Mucosa of descending colon (tissue), 3 donors: Measurements from ENCODE around the gene CYTH1. TPM values are rescaled to one million over a fixed set of nuclear protein-coding genes. Genes with fewer than 3 reads are reported as not detected.

Source experiments
- ATAC-seq: fragments of 200-7000 bp; cut with Tn5 transposase; one replicate; pipeline ENCODE4 v1.9.1; 2020; ENCODE audit warnings: mild to moderate bottlenecking, moderate library complexity
- DNase-seq, 3 donors: peaks; one replicate each; pipeline ENCODE4 v3.0.0-alpha.2; 2020
- H3K36me3 ChIP-seq: fragments of 200-600 bp; one replicate; pipeline ENCODE4 v1.8.0; 2021; ENCODE audit warnings: low read depth, mild to moderate bottlenecking
- H3K4me1 ChIP-seq: fragments of 200-600 bp; one replicate; pipeline ENCODE4 v1.8.0; 2021; ENCODE audit warnings: low read depth, mild to moderate bottlenecking
- H3K4me3 ChIP-seq: fragments of 200-600 bp; one replicate; pipeline ENCODE4 v1.8.0; 2021; ENCODE audit warnings: mild to moderate bottlenecking
- H3K9me3 ChIP-seq: fragments of 200-600 bp; one replicate; pipeline ENCODE4 v1.8.0; 2021; ENCODE audit warnings: mild to moderate bottlenecking
- CTCF ChIP-seq: fragments of 200-600 bp; IDR thresholded peaks from one replicate; pipeline ENCODE4 v1.8.0; 2022; ENCODE audit warnings: antibody characterized with exemption, mild to moderate bottlenecking
- intact Hi-C, 2 donors: fragments of 100-400 bp; cut with DNase I in 1 of 2; cut with micrococcal nuclease in 1 of 2; formaldehyde crosslinking; loops; one replicate each; pipeline versions ENCODE4 v1.11.0 to v1.11.1; 2022; cut with DNase I, micrococcal nuclease
- total RNA-seq, 3 donors: library from RNA; stranded (reverse); fragmentation: NEBNext Ultra II Directional in 2 of 3; extraction: Animal tissue kit (Norgen Biotek cat#: 25700) in 2 of 3; gene quantifications; one replicate each; pipeline versions ENCODE4 v1.2.1 to v1.2.4, GENCODE V29; 2021 to 2023
- donor health status: DM: no; HTN: no; CAD: no; lungs with moderate emphysema.
- donor health status: DM: no; HTN: no; CAD: no.
- donor health status: DM: no; HTN: yes; CAD: no.

CYTH1 gene
- total RNA-seq, 3 donors from 2014 or later, result 60.3 to 99.4 (median 91.6) TPM

DNA sequence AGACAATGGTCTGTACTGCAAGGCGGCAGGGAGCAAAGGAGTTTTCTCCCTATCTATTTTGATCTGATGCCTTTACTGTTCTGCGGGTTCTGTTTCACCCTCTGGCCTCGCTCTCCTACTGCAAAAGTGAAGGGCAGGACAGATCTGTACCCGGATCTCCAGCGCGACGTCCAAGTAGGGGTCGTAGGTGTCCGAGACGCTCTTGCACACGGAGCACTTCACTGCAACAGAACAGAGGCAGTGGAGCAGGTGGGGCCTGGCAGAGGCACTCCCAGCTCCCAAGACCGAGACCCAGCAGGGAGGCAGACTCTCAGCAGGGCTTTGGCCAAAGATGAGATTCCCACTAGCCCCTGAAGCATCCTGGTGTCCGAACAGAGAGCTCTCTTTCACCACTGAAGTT lies 38.8 kb upstream of the CYTH1 start:
- Histone ChIP-seq H3K4me3 (no peak overlapping the region), H3K4me1 (no peaks in the 10 kb centered on the region), H3K9me3 (no peaks in the 10 kb centered on the region), H3K36me3 (peaks cover 15% of the 10 kb centered on the region)
- ATAC-seq (no peak), DNase-seq (no peak)
- TF ChIP-seq CTCF, result no peak
- intact Hi-C loops, result no loop called here

- peaks cover 15% of the 10 kb centered on the region for H3K36me3 ChIP-seq
- no peak for TF ChIP-seq CTCF
- no peaks in the 10 kb centered on the region for H3K9me3 ChIP-seq
- no peaks in the 10 kb centered on the region for H3K4me1 ChIP-seq
- intact Hi-C loops, result no loop called here
- H3K4me3 ChIP-seq, result no peak overlapping the region
- ATAC-seq (no peak), DNase-seq (no peak)
Observed at GRCh38 chr17:78819806-78820792, 38.0 kb upstream of the CYTH1 start.

DNA sequence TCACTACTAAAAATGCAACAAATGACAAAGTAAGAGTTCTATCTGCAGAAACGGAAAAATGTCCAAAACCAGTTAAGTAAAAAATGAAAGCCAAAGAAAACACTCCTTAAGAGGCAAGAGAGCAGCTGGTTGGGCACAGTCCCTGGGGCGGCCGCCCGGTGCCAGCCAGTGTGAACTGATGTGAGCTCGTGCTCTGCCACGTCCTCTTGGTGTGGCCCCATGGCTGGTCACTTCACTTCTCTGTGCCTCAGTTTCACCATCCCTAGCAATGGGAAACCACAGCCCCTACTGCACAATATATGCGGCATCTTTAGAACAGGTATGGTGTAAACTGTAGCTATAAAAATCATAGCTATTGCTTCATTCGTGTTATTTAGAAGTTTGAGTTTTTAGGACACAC lies 37.3 kb upstream of the CYTH1 start:
- peaks cover 15% of the 10 kb centered on the region for H3K36me3 ChIP-seq
- H3K4me3 ChIP-seq, result no peak overlapping the region
- no peaks in the 10 kb centered on the region for H3K4me1 ChIP-seq
- H3K9me3 ChIP-seq, result no peaks in the 10 kb centered on the region
- ATAC-seq (no peak), DNase-seq (no peak)
- intact Hi-C loops, result no loop called here
- no peak for TF ChIP-seq CTCF

- ATAC-seq, result peak; percentile 58
- intact Hi-C loops, result no loop called here
Observed at GRCh38 chr17:78818932-78819331, 36.9 kb upstream of the CYTH1 start.

DNA sequence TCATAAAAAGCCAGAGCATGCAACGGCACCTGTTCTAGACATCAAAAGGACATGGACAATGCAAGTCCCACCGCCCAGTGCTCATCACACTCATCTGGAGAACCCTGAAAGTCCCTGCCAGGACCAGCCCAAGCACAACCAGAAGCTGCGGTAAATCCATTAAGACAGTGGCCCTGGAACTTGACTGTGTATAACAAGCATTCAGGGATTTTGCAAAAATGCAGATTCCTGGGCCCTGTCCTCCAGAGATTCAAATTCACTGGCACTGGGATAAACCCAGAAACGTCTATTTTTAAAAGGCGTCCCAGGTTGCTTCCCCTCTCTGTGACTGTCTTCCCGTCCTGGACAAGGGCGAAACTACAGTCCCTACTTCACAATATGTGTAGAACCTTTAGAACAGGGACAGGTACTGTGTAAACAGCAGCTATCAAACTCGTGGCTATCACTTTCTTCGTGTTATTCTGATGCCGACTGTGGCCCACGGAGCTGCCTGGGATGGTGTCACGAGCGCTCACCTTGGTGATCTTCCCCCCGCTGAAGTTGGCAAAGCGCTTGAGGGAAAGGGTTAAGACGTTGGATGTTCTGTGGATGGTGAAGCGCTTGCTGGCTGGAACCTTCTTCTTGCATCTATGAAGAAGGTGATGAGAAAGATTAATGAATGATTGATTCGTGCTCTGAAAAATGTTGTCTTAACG lies 36.2 kb upstream of the CYTH1 start:
- no peak for TF ChIP-seq CTCF
- Histone ChIP-seq H3K36me3 (peaks cover 18% of the 10 kb centered on the region), H3K4me3 (no peak overlapping the region), H3K9me3 (no peaks in the 10 kb centered on the region), H3K4me1 (no peaks in the 10 kb centered on the region)
- ATAC-seq, result no peak
- no peak for DNase-seq
- intact Hi-C loops, result no loop called here

More at GRCh38 chr17:78818932-78819331, 36.9 kb upstream of the CYTH1 start:
- DNase-seq, result peak in 1 of 3 donors; percentile 58
- no peaks in the 10 kb centered on the region for H3K9me3 ChIP-seq
- no peak for TF ChIP-seq CTCF
- H3K36me3 ChIP-seq, result peaks cover 15% of the 10 kb centered on the region
- no peak overlapping the region for H3K4me3 ChIP-seq
- H3K4me1 ChIP-seq, result no peaks in the 10 kb centered on the region
